Right atrium auricular region (tissue), 2 donors: ENCODE measurements around the gene GRK5. TPM values are rescaled to one million over a fixed set of nuclear protein-coding genes. Genes with fewer than 3 reads are reported as not detected.
A peak's percentile ranks its signal among the peaks of the same experiment; 100 is the strongest.

ENCODE experiments used
- DNase-seq: peaks from one replicate; pipeline ENCODE4 v3.0.0-alpha.2; 2019; ENCODE audit warnings: low spot score
- H3K27ac ChIP-seq, 2 donors: fragments of 200-600 bp; sonication (generic); 1 replicate in 1 of 2; 2 replicates in 1 of 2; pipeline ENCODE4 v1.5.1; 2016 to 2019
- H3K27me3 ChIP-seq, 2 donors: fragments of 200-600 bp; sonication (generic); one replicate each; pipeline versions ENCODE4 v1.5.1 to v1.6.0; 2017 to 2019
- H3K36me3 ChIP-seq: fragments of 200-600 bp; sonication (generic); one replicate; pipeline ENCODE4 v1.5.1; 2016
- H3K4me1 ChIP-seq, 2 donors: fragments of 200-600 bp; sonication (generic); one replicate each; pipeline versions ENCODE4 v1.5.1 to v1.6.0; 2017 to 2019
- H3K4me3 ChIP-seq, 2 donors: fragments of 200-600 bp; sonication (generic); 1 replicate in 1 of 2; 2 replicates in 1 of 2; pipeline ENCODE4 v1.5.1; 2017 to 2019; ENCODE audit warnings: mild to moderate bottlenecking in 1 of 2, moderate library complexity in 1 of 2
- H3K9me3 ChIP-seq, 2 donors: fragments of 200-600 bp; sonication (generic); one replicate each; pipeline ENCODE4 v1.5.1; 2019
- CTCF ChIP-seq, 2 donors: fragments of 200-600 bp; sonication (generic); IDR thresholded peaks; one replicate each; pipeline ENCODE4 v1.5.1; 2019; ENCODE audit warnings: antibody characterized with exemption in 2 of 2
- total RNA-seq, 2 donors: library from RNA; depleted of rRNA; stranded (reverse); fragments of >200 nt; gene quantifications; one replicate each; pipeline ENCODE4 v1.1.0, GENCODE V29; 2016

GRK5 gene
- total RNA-seq, 2 donors from 2014 or later: 19.2 to 53.8 TPM

- Histone ChIP-seq H3K4me3 (no peak overlapping the region), H3K27me3 (no peaks in the 10 kb centered on the region), H3K9me3 (no peaks in the 10 kb centered on the region), H3K4me1 (peaks cover 0 to 13% of the 10 kb centered on the region in 2 donors), H3K27ac (no peak overlapping the region), H3K36me3 (no peaks in the 10 kb centered on the region)
- TF ChIP-seq CTCF (IDR thresholded peaks at IDR 0.05): no peak
- no peak for DNase-seq
Observed at GRCh38 chr10:119201233-119201632, 6.1 kb upstream of the GRK5 start.

- Histone ChIP-seq H3K27me3 (no peaks in the 10 kb centered on the region), H3K27ac (no peak overlapping the region), H3K4me1 (peaks cover 0 to 17% of the 10 kb centered on the region in 2 donors), H3K4me3 (no peak overlapping the region), H3K9me3 (no peaks in the 10 kb centered on the region), H3K36me3 (no peaks in the 10 kb centered on the region)
- no peak for DNase-seq
- no peak for TF ChIP-seq CTCF (IDR thresholded peaks at IDR 0.05)
Observed at GRCh38 chr10:119203006-119203405, 4.4 kb upstream of the GRK5 start.

GRCh38 chr10:119205894-119206602 lies 1.3 kb upstream of the GRK5 start:
- Histone ChIP-seq H3K9me3 (no peaks in the 10 kb centered on the region), H3K4me1 (peaks cover 0 to 28% of the 10 kb centered on the region in 2 donors), H3K27me3 (no peaks in the 10 kb centered on the region), H3K4me3 (peak overlapping the region; percentile 7 to 97), H3K36me3 (no peaks in the 10 kb centered on the region), H3K27ac (peak overlapping the region; percentile 98)
- TF ChIP-seq CTCF (IDR thresholded peaks at IDR 0.05): no peak
- peak; percentile 85 for DNase-seq

GRCh38 chr10:119206603-119207365 lies 587 bp upstream of the GRK5 start:
- Histone ChIP-seq H3K4me3 (peak overlapping the region; percentile 91 to 97), H3K27me3 (no peaks in the 10 kb centered on the region), H3K9me3 (no peaks in the 10 kb centered on the region), H3K27ac (peak overlapping the region; percentile 98), H3K36me3 (no peaks in the 10 kb centered on the region), H3K4me1 (peaks cover 0 to 35% of the 10 kb centered on the region in 2 donors)
- peak; percentile 91 for DNase-seq
- TF ChIP-seq CTCF (IDR thresholded peaks at IDR 0.05): peak; percentile 86

DNA sequence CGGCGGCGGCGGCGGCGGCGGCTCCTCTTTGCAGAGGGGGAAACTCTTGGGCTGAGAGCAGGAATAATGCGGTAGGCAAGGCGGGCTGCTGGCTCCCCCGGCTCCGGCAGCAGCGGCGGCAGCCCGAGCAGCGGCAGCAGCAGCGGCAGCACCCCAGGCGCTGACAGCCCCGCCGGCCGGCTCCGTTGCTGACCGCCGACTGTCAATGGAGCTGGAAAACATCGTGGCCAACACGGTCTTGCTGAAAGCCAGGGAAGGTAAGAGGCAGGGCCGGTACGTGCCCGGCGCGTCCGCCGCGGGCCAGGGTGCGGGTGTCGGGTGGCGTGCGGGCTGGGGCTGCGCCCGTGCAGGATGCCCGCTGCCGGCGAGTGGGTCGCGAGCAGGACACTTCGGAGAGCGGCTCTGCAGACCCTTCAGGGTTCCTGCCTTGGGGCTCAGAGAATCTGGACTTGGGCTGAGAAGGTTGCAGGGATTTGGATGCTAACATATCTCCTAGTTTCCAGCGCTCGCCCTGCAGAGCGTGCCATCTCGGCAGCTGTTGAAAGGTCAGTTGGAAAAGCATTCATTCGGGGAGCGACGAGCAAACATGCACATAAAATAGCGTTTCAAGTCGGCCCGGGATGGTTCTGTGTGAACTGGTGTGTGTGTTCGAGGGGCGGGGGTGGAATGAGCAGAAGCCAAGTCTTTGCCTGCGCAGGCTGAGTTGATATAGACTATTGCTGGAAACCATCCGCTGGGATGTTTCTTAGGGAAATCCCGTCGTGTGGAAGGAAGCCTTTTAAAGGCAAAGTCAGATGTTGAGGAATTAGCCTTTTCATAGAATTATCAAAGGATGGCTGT lies 562 bp downstream of the GRK5 start:
- H3K4me1 ChIP-seq: peaks cover 0 to 47% of the 10 kb centered on the region in 2 donors
- DNase-seq: peak; percentile 75
- no peak for TF ChIP-seq CTCF (IDR thresholded peaks at IDR 0.05)

More for the DNA sequence above, 562 bp downstream of the GRK5 start:
- Histone ChIP-seq H3K9me3 (no peaks in the 10 kb centered on the region), H3K36me3 (no peaks in the 10 kb centered on the region), H3K27me3 (no peaks in the 10 kb centered on the region), H3K4me3 (peak overlapping the region; percentile 91 to 97), H3K27ac (peak overlapping the region; percentile 98)
